Mucosa of descending colon (tissue), 3 donors: ENCODE data around the gene DOCK1. TPM values are rescaled to one million over a fixed set of nuclear protein-coding genes. Genes with fewer than 3 reads are reported as not detected.

Source experiments
- ATAC-seq: fragments of 200-7000 bp; cut with Tn5 transposase; one replicate; pipeline ENCODE4 v1.9.1; 2020; ENCODE audit warnings: mild to moderate bottlenecking, moderate library complexity
- DNase-seq, 3 donors: peaks; one replicate each; pipeline ENCODE4 v3.0.0-alpha.2; 2020
- H3K36me3 ChIP-seq: fragments of 200-600 bp; one replicate; pipeline ENCODE4 v1.8.0; 2021; ENCODE audit warnings: low read depth, mild to moderate bottlenecking
- H3K4me1 ChIP-seq: fragments of 200-600 bp; one replicate; pipeline ENCODE4 v1.8.0; 2021; ENCODE audit warnings: low read depth, mild to moderate bottlenecking
- H3K4me3 ChIP-seq: fragments of 200-600 bp; one replicate; pipeline ENCODE4 v1.8.0; 2021; ENCODE audit warnings: mild to moderate bottlenecking
- H3K9me3 ChIP-seq: fragments of 200-600 bp; one replicate; pipeline ENCODE4 v1.8.0; 2021; ENCODE audit warnings: mild to moderate bottlenecking
- intact Hi-C, 2 donors: fragments of 100-400 bp; cut with DNase I in 1 of 2; cut with micrococcal nuclease in 1 of 2; formaldehyde crosslinking; loops; one replicate each; pipeline versions ENCODE4 v1.11.0 to v1.11.1; 2022; cut with DNase I, micrococcal nuclease
- total RNA-seq, 3 donors: library from RNA; stranded (reverse); fragmentation: NEBNext Ultra II Directional in 2 of 3; extraction: Animal tissue kit (Norgen Biotek cat#: 25700) in 2 of 3; gene quantifications; one replicate each; pipeline versions ENCODE4 v1.2.1 to v1.2.4, GENCODE V29; 2021 to 2023
- TF ChIP-seq, protein P1 (sequence below): fragments of 200-600 bp; IDR thresholded peaks from one replicate; pipeline ENCODE4 v1.8.0; 2022; ENCODE audit warnings: antibody characterized with exemption, mild to moderate bottlenecking
- donor health status: DM: no; HTN: no; CAD: no; lungs with moderate emphysema.
- donor health status: DM: no; HTN: no; CAD: no.
- donor health status: DM: no; HTN: yes; CAD: no.

The DOCK1 gene
- total RNA-seq, 3 donors from 2014 or later: 56.5 to 103 (median 74.1) TPM

DNA sequence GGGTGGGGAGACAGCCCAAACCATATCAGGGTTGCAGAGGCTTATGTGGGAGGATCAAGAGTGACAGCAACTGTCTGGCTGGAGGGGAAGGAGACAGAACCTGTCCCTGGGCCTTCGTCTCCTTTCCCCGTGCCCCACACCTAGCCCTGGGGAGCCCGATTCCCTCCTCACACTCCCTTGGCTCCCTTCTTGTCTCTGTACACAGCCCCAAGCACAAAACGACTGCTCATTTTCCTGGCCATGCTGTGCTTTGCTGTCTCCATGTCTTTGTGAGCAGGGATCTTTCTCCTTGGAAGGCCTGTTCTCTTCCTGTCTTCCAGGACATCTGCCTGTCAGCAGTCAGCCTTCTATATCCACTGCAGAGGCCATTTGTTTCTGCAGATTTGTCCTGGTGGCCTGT is 177.4 kb downstream of the DOCK1 start:
- intact Hi-C loops: no loop called here
- DNase-seq (no peak), ATAC-seq (no peak)
- TF ChIP-seq, protein P1, sequence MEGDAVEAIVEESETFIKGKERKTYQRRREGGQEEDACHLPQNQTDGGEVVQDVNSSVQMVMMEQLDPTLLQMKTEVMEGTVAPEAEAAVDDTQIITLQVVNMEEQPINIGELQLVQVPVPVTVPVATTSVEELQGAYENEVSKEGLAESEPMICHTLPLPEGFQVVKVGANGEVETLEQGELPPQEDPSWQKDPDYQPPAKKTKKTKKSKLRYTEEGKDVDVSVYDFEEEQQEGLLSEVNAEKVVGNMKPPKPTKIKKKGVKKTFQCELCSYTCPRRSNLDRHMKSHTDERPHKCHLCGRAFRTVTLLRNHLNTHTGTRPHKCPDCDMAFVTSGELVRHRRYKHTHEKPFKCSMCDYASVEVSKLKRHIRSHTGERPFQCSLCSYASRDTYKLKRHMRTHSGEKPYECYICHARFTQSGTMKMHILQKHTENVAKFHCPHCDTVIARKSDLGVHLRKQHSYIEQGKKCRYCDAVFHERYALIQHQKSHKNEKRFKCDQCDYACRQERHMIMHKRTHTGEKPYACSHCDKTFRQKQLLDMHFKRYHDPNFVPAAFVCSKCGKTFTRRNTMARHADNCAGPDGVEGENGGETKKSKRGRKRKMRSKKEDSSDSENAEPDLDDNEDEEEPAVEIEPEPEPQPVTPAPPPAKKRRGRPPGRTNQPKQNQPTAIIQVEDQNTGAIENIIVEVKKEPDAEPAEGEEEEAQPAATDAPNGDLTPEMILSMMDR: no peak
- Histone ChIP-seq H3K9me3 (no peaks in the 10 kb centered on the region), H3K4me1 (peaks cover 5% of the 10 kb centered on the region), H3K36me3 (no peaks in the 10 kb centered on the region), H3K4me3 (no peak overlapping the region)

DNA sequence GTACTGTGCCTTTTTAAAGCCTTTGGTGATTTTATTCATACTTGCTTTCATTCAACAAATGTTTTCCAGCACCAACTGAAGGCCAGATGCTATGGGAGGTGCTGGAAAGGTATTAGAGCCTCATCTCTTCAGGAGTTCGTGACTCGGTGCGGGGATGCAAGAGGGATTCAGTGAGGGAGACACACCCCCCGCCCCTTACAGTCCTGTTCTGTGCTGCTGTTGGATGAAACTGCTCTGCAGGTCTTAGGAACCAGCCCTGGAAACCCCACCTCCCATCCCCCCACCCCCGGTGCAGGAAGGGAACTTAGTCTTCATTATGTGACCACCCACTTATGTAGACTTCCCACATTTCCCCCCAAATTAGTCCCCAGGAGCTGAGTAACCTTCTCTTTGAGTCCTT is 180.7 kb downstream of the DOCK1 start:
- no peak for DNase-seq
- intact Hi-C loops: no loop called here
- H3K36me3 ChIP-seq: no peaks in the 10 kb centered on the region
- H3K4me1 ChIP-seq: no peaks in the 10 kb centered on the region
- TF ChIP-seq, protein P1: no peak
- no peaks in the 10 kb centered on the region for H3K9me3 ChIP-seq
- H3K4me3 ChIP-seq: no peak overlapping the region
- ATAC-seq: no peak

DNA sequence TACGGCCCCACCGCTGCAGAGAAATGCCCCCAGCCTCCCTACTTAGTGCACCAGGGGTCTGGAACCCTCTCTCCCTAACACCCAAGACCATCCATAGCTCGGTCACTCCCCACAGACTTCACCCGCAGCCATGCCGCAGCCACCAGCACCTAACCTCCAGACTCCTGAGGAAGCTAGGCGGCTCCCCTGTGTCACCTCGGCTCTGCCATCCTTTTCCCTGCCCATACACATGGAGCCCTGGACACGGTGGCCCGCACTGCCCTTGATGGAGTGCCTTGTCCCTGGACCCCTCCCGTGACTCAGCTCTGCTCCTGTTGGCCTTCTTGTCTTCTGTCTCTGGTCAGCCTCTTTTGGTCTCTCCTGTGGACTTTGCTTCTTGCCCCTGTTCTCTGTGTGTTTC is 183.7 kb downstream of the DOCK1 start:
- ATAC-seq: no peak
- no peak for DNase-seq
- TF ChIP-seq, protein P1: no peak
- Histone ChIP-seq H3K9me3 (no peaks in the 10 kb centered on the region), H3K4me3 (no peak overlapping the region), H3K4me1 (no peaks in the 10 kb centered on the region), H3K36me3 (no peaks in the 10 kb centered on the region)
- intact Hi-C loops: no loop called here

DNA sequence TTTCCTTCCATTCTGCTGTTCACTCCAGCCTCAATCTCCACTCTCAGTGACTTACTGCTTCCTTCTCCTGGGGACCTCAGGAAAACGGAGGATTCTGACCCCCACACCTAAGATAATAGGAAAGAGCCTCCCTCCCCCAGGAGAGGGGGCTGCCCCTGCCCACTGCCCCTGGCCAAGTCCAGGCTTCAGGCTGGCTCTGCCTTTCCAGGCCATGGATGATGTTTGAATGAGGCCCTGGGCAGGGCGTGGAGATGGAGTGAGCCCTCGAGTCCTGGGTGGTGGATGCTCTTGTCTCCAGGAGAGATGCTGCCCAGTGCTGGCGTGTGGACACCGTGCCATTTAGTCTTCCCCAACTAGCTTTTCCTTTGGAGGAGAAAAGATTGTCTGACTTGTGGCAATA is 184.2 kb downstream of the DOCK1 start:
- ATAC-seq (no peak), DNase-seq (no peak)
- no peaks in the 10 kb centered on the region for H3K36me3 ChIP-seq
- H3K9me3 ChIP-seq: no peaks in the 10 kb centered on the region
- H3K4me1 ChIP-seq: no peaks in the 10 kb centered on the region
- intact Hi-C loops: no loop called here
- TF ChIP-seq, protein P1: no peak
- H3K4me3 ChIP-seq: no peak overlapping the region

DNA sequence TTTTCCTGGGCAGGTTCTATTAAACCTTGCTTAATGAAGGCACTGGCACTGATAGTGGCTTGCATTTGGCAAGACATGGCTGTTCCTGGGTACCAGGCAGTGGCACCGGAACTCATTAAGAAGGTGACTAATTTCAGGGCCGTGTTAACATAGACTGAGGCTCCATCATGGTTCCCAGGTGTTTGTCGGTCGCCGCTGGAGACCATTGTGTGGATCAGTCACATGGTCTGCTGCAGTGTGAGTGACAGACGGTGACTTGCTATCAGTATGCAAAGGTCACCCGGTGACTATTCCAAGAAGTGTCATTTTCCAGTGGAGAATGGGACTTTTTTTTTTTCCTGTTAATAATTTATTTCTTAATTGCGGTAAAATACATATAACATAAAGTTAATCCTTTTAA is 184.9 kb downstream of the DOCK1 start:
- DNase-seq: no peak

More for the DNA sequence above, 184.9 kb downstream of the DOCK1 start:
- TF ChIP-seq, protein P1: no peak
- Histone ChIP-seq H3K4me1 (no peaks in the 10 kb centered on the region), H3K9me3 (no peaks in the 10 kb centered on the region), H3K4me3 (no peak overlapping the region), H3K36me3 (no peaks in the 10 kb centered on the region)
- intact Hi-C loops: no loop called here
- ATAC-seq: peak; percentile 28
